Loucy (cell line): Measurements from ENCODE around the gene PDGFD.

Source experiments
- H2AFZ ChIP-seq: fragments of 200-600 bp; sonication (generic); 2 replicates; pipeline ENCODE4 v1.6.0; 2016; ENCODE audit warnings: antibody characterized with exemption, mild to moderate bottlenecking, low read length, moderate library complexity
- H3F3A ChIP-seq: fragments of 200-600 bp; 2 replicates; pipeline ENCODE4 v1.6.0; 2016; ENCODE audit warnings: antibody characterized with exemption, low read depth, mild to moderate bottlenecking
- H3K27me3 ChIP-seq: fragments of 200-600 bp; sonication (generic); 2 replicates; pipeline ENCODE4 v1.6.1; 2014; ENCODE audit warnings: low read length, mild to moderate bottlenecking; ENCODE audit not compliant: insufficient read depth, poor library complexity, severe bottlenecking
- H3K36me3 ChIP-seq: fragments of 200-600 bp; sonication (generic); 2 replicates; pipeline ENCODE4 v1.6.1; 2016; ENCODE audit warnings: low read length; ENCODE audit not compliant: insufficient read depth
- H3K4me1 ChIP-seq: fragments of 200-600 bp; sonication (generic); 2 replicates; pipeline ENCODE4 v1.5.1; 2014; ENCODE audit warnings: low read length, mild to moderate bottlenecking; ENCODE audit not compliant: insufficient read depth, poor library complexity, severe bottlenecking
- H3K4me2 ChIP-seq: fragments of 200-600 bp; sonication (generic); 2 replicates; pipeline ENCODE4 v1.6.0; 2014; ENCODE audit warnings: antibody characterized with exemption, low read length, low read depth, mild to moderate bottlenecking; ENCODE audit not compliant: poor library complexity, severe bottlenecking
- H3K4me3 ChIP-seq: fragments of 200-600 bp; sonication (generic); 2 replicates; pipeline ENCODE4 v1.5.1; 2014; ENCODE audit warnings: low read length, mild to moderate bottlenecking, mixed read lengths; ENCODE audit not compliant: poor library complexity, severe bottlenecking
- H3K79me2 ChIP-seq: fragments of 200-600 bp; sonication (generic); 2 replicates; pipeline ENCODE4 v1.6.1; 2014; ENCODE audit warnings: low read length; ENCODE audit not compliant: insufficient read depth
- H3K9ac ChIP-seq: fragments of 200-600 bp; sonication (generic); 2 replicates; pipeline ENCODE4 v1.6.0; 2014; ENCODE audit warnings: mild to moderate bottlenecking, low read depth, low read length, moderate library complexity; ENCODE audit not compliant: poor library complexity, severe bottlenecking
- H3K9me2 ChIP-seq: fragments of 200-600 bp; sonication (generic); replicated peaks from 2 replicates; pipeline ENCODE4 v1.6.1; 2016; ENCODE audit warnings: low read depth, low read length, mixed read lengths
- H3K9me3 ChIP-seq: fragments of 200-600 bp; sonication (generic); 2 replicates; pipeline ENCODE4 v1.6.1; 2014; ENCODE audit warnings: mild to moderate bottlenecking, antibody characterized with exemption, low read length, low read depth; ENCODE audit not compliant: insufficient read depth
- H4K20me1 ChIP-seq: fragments of 200-600 bp; sonication (generic); 2 replicates; pipeline ENCODE4 v1.6.0; 2014; ENCODE audit warnings: antibody characterized with exemption, low read length, mild to moderate bottlenecking; ENCODE audit not compliant: insufficient read depth, poor library complexity, severe bottlenecking
- EZH2phosphoT487 ChIP-seq: fragments of 200-600 bp; IDR thresholded peaks from 2 replicates; pipeline ENCODE4 v1.6.1; 2018; ENCODE audit warnings: antibody characterized with exemption, mild to moderate bottlenecking, moderate library complexity, borderline replicate concordance
- TF ChIP-seq, protein P1 (sequence below): fragments of 200-600 bp; sonication (generic); conservative IDR thresholded peaks from 2 replicates; pipeline ENCODE4 v1.5.1; 2014; ENCODE audit warnings: mild to moderate bottlenecking, antibody characterized with exemption, low read length

Gene PDGFD

DNA sequence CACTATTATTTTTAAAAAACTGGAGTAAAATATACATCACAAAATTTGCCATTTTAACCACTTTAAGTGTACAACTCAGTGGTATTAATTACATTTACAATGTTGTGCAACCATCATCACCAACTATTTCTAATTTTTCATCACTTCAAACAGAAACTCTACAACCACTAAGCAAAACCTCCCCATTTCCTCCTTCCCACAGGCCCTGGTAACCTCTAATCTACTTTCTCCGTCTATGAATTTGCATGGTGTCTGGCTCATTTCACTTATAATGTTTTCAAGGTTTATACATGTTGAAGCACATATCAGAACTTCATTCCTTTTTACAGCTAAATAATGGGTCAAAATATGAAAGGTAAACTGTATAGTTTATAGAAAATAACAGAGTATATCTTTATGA, 103.1 kb downstream of the PDGFD start:
- no peaks in the 10 kb centered on the region for H3F3A ChIP-seq
- no peaks in the 10 kb centered on the region for H3K36me3 ChIP-seq
- peak overlapping the region; percentile 7 for H3K4me2 ChIP-seq
- H3K9me2 ChIP-seq = no peaks in the 10 kb centered on the region
- H3K9me3 ChIP-seq = no peaks in the 10 kb centered on the region
- no peaks in the 10 kb centered on the region for H3K79me2 ChIP-seq
- peaks cover 14% of the 10 kb centered on the region for H3K4me1 ChIP-seq
- H3K4me3 ChIP-seq = no peak overlapping the region
- no peak overlapping the region for H2AFZ ChIP-seq
- H4K20me1 ChIP-seq = no peaks in the 10 kb centered on the region
- H3K27me3 ChIP-seq = no peaks in the 10 kb centered on the region
- TF ChIP-seq, protein P1, sequence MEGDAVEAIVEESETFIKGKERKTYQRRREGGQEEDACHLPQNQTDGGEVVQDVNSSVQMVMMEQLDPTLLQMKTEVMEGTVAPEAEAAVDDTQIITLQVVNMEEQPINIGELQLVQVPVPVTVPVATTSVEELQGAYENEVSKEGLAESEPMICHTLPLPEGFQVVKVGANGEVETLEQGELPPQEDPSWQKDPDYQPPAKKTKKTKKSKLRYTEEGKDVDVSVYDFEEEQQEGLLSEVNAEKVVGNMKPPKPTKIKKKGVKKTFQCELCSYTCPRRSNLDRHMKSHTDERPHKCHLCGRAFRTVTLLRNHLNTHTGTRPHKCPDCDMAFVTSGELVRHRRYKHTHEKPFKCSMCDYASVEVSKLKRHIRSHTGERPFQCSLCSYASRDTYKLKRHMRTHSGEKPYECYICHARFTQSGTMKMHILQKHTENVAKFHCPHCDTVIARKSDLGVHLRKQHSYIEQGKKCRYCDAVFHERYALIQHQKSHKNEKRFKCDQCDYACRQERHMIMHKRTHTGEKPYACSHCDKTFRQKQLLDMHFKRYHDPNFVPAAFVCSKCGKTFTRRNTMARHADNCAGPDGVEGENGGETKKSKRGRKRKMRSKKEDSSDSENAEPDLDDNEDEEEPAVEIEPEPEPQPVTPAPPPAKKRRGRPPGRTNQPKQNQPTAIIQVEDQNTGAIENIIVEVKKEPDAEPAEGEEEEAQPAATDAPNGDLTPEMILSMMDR = no peak
- TF ChIP-seq EZH2phosphoT487 = no peak
- no peak overlapping the region for H3K9ac ChIP-seq

GRCh38 chr11:104060004-104060794, 103.7 kb downstream of the PDGFD start:
- H3F3A ChIP-seq = no peaks in the 10 kb centered on the region
- TF ChIP-seq, protein P1 = no peak
- TF ChIP-seq EZH2phosphoT487 = no peak
- peaks cover 14% of the 10 kb centered on the region for H3K4me1 ChIP-seq
- no peaks in the 10 kb centered on the region for H3K9me3 ChIP-seq
- no peaks in the 10 kb centered on the region for H4K20me1 ChIP-seq
- no peaks in the 10 kb centered on the region for H3K27me3 ChIP-seq
- no peaks in the 10 kb centered on the region for H3K9me2 ChIP-seq
- H3K9ac ChIP-seq = no peak overlapping the region
- peak overlapping the region; percentile 16; the same call in 1 of the 2 replicates for H2AFZ ChIP-seq
- peak overlapping the region; percentile 7 for H3K4me2 ChIP-seq
- H3K79me2 ChIP-seq = no peaks in the 10 kb centered on the region
- no peak overlapping the region for H3K4me3 ChIP-seq
- H3K36me3 ChIP-seq = no peaks in the 10 kb centered on the region

DNA sequence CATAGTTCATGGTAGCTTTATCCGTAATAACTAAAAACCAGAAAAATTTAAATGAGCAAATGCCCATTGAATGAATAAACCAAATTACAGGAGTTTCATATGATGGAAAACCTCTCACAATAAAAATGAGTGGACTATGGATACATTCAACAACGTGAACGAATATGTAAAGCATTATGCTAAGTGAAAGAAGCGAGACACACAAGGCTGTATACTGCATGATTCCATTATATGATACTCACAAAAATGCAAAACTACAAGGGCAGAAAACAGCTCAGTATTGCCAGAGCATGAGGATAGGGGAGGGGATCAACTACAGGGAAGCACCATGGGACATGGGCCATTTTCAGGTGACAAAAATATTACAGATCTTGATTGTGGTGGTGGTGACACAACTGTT, 105.3 kb downstream of the PDGFD start:
- no peaks in the 10 kb centered on the region for H3K36me3 ChIP-seq
- H3K9me2 ChIP-seq = no peaks in the 10 kb centered on the region
- no peaks in the 10 kb centered on the region for H3K27me3 ChIP-seq
- H2AFZ ChIP-seq = no peak overlapping the region
- no peaks in the 10 kb centered on the region for H3F3A ChIP-seq
- H3K9ac ChIP-seq = no peak overlapping the region
- no peaks in the 10 kb centered on the region for H3K79me2 ChIP-seq
- no peak for TF ChIP-seq EZH2phosphoT487
- TF ChIP-seq, protein P1 = no peak
- H3K4me1 ChIP-seq = peaks cover 14% of the 10 kb centered on the region
- H3K9me3 ChIP-seq = no peaks in the 10 kb centered on the region
- H4K20me1 ChIP-seq = no peaks in the 10 kb centered on the region
- H3K4me2 ChIP-seq = no peak overlapping the region
- H3K4me3 ChIP-seq = no peak overlapping the region
